H9 (cell line): Measurements from ENCODE around the gene CYP39A1. TPM values are rescaled to one million over a fixed set of nuclear protein-coding genes. Genes with fewer than 3 reads are reported as not detected.

Experiments used
- DNase-seq: peaks from one replicate; pipeline ENCODE4 v3.0.0-alpha.2; 2017
- H2AFZ ChIP-seq: one replicate; pipeline ENCODE4 v1.6.1; 2013; ENCODE audit warnings: mild to moderate bottlenecking, low read length, control low read depth, moderate library complexity
- H2AK5ac ChIP-seq: 2 replicates; pipeline ENCODE4 v1.6.1; 2013; ENCODE audit warnings: low read length, control low read depth, mixed read lengths; ENCODE audit not compliant: insufficient read length
- H2BK120ac ChIP-seq: one replicate; pipeline ENCODE4 v1.6.1; 2013; ENCODE audit warnings: low read depth, mild to moderate bottlenecking, low read length, control low read depth, inconsistent platforms; ENCODE audit not compliant: poor library complexity, severe bottlenecking
- H2BK12ac ChIP-seq: 2 replicates; pipeline ENCODE4 v1.6.1; 2013; ENCODE audit warnings: low read length, control low read depth, mixed read lengths, low read depth; ENCODE audit not compliant: insufficient read length
- H2BK15ac ChIP-seq: 2 replicates; pipeline ENCODE4 v1.6.1; 2013; ENCODE audit warnings: low read depth, low read length, control low read depth
- H2BK20ac ChIP-seq: one replicate; pipeline ENCODE4 v1.6.1; 2013; ENCODE audit warnings: low read depth, mild to moderate bottlenecking, low read length, control low read depth, inconsistent platforms; ENCODE audit not compliant: poor library complexity, severe bottlenecking
- H2BK5ac ChIP-seq: 2 replicates; pipeline ENCODE4 v1.6.1; 2013; ENCODE audit warnings: low read length, control low read depth, mixed read lengths; ENCODE audit not compliant: insufficient read length
- H3K14ac ChIP-seq: 2 replicates; pipeline ENCODE4 v1.6.1; 2013; ENCODE audit warnings: low read length, control low read depth; ENCODE audit not compliant: insufficient read depth
- H3K18ac ChIP-seq: 2 replicates; pipeline ENCODE4 v1.6.1; 2013; ENCODE audit warnings: low read depth, mild to moderate bottlenecking, mixed read lengths, low read length, control low read depth; ENCODE audit not compliant: insufficient read length
- H3K23ac ChIP-seq: 2 replicates; pipeline ENCODE4 v1.6.1; 2013; ENCODE audit warnings: low read length, control low read depth, mixed read lengths, low read depth; ENCODE audit not compliant: insufficient read length
- H3K23me2 ChIP-seq: 2 replicates; pipeline ENCODE4 v1.6.1; 2013; ENCODE audit warnings: low read depth, mild to moderate bottlenecking, mixed read lengths, low read length, control low read depth; ENCODE audit not compliant: insufficient read length, poor library complexity, severe bottlenecking
- H3K27ac ChIP-seq: 2 replicates; pipeline ENCODE4 v1.5.1; 2013; ENCODE audit warnings: low read length, control low read depth, mixed read lengths, low read depth; ENCODE audit not compliant: insufficient read length
- H3K27me3 ChIP-seq: 2 replicates; pipeline ENCODE4 v1.6.1; 2013; ENCODE audit warnings: low read length, control low read depth, inconsistent platforms; ENCODE audit not compliant: insufficient read depth
- H3K4ac ChIP-seq: 2 replicates; pipeline ENCODE4 v1.6.1; 2013; ENCODE audit warnings: low read depth, mild to moderate bottlenecking, control low read depth, inconsistent platforms, low read length, moderate library complexity
- H3K4me1 ChIP-seq: 2 replicates; pipeline ENCODE4 v1.6.1; 2013; ENCODE audit warnings: low read length, control low read depth, inconsistent platforms; ENCODE audit not compliant: insufficient read depth
- H3K4me2 ChIP-seq: 2 replicates; pipeline ENCODE4 v1.6.1; 2013; ENCODE audit warnings: low read length, control low read depth, mixed read lengths; ENCODE audit not compliant: insufficient read length, insufficient read depth
- H3K56ac ChIP-seq: 2 replicates; pipeline ENCODE4 v1.6.1; 2013; ENCODE audit warnings: low read depth, mild to moderate bottlenecking, mixed read lengths, low read length, control low read depth; ENCODE audit not compliant: insufficient read length
- H3K79me1 ChIP-seq: 2 replicates; pipeline ENCODE4 v1.6.1; 2013; ENCODE audit warnings: low read depth, mild to moderate bottlenecking, moderate library complexity, low read length, control low read depth, inconsistent platforms; ENCODE audit not compliant: insufficient read depth, poor library complexity, severe bottlenecking
- H3K79me2 ChIP-seq: 2 replicates; pipeline ENCODE4 v1.6.1; 2013; ENCODE audit warnings: low read length, control low read depth, inconsistent platforms; ENCODE audit not compliant: insufficient read depth
- H3K9ac ChIP-seq: 2 replicates; pipeline ENCODE4 v1.6.1; 2013; ENCODE audit warnings: low read length, control low read depth, mixed read lengths; ENCODE audit not compliant: insufficient read length; ENCODE audit errors: extremely low read depth
- H3K9me3 ChIP-seq: one replicate; pipeline ENCODE4 v1.6.1; 2013; ENCODE audit warnings: low read depth, low read length, inconsistent platforms; ENCODE audit not compliant: control insufficient read depth
- H3T11ph ChIP-seq: one replicate; pipeline ENCODE4 v1.6.1; 2013; ENCODE audit warnings: mild to moderate bottlenecking, low read length, control low read depth, inconsistent platforms
- H4K20me1 ChIP-seq: one replicate; pipeline ENCODE4 v1.6.1; 2013; ENCODE audit not compliant: control insufficient read depth, insufficient read length, insufficient read depth
- H4K5ac ChIP-seq: 2 replicates; pipeline ENCODE4 v1.6.1; 2013; ENCODE audit warnings: low read depth, mild to moderate bottlenecking, mixed read lengths, low read length, control low read depth; ENCODE audit not compliant: insufficient read length
- H4K8ac ChIP-seq: replicated peaks from 2 replicates; pipeline ENCODE4 v1.6.1; 2013; ENCODE audit warnings: low read length, control low read depth, mixed read lengths, low read depth; ENCODE audit not compliant: insufficient read length
- H4K91ac ChIP-seq: 2 replicates; pipeline ENCODE4 v1.6.1; 2013; ENCODE audit warnings: low read depth, mild to moderate bottlenecking, moderate library complexity, mixed read lengths, low read length, control low read depth; ENCODE audit not compliant: insufficient read length
- H3K27ac Mint-ChIP-seq, 3 experiments: 2 replicates in 2 of 3; 3 replicates in 1 of 3; pipeline ENCODE4 v1.8.0; 2020 to 2021; ENCODE audit warnings: mixed read lengths in 3 of 3, mild to moderate bottlenecking in 1 of 3, moderate library complexity in 1 of 3
- H3K27me3 Mint-ChIP-seq: 2 replicates; pipeline ENCODE4 v1.8.0; 2021; ENCODE audit warnings: low read depth, mild to moderate bottlenecking, moderate library complexity, mixed read lengths
- H3K36me3 Mint-ChIP-seq, 3 experiments: 2 replicates in 2 of 3; 3 replicates in 1 of 3; pipeline ENCODE4 v1.8.0; 2020 to 2021; ENCODE audit warnings: low read depth in 3 of 3, mixed read lengths in 3 of 3; ENCODE audit not compliant: insufficient read depth in 1 of 3
- H3K4me1 Mint-ChIP-seq, 2 experiments: 2 replicates each; pipeline ENCODE4 v1.8.0; 2020; ENCODE audit warnings: mixed read lengths in 2 of 2
- H3K4me3 Mint-ChIP-seq, 2 experiments: 2 replicates in 1 of 2; 3 replicates in 1 of 2; pipeline ENCODE4 v1.8.0; 2020 to 2021; ENCODE audit warnings: mild to moderate bottlenecking in 2 of 2, mixed read lengths in 2 of 2, moderate library complexity in 1 of 2
- H3K9me3 Mint-ChIP-seq, 2 experiments: 2 replicates in 1 of 2; 3 replicates in 1 of 2; pipeline ENCODE4 v1.8.0; 2020; ENCODE audit warnings: mild to moderate bottlenecking in 2 of 2, mixed read lengths in 2 of 2, moderate library complexity in 1 of 2
- CTCF ChIP-seq: fragments of 200-600 bp; sonication (generic); conservative IDR thresholded peaks from 3 replicates; pipeline ENCODE4 v1.8.0; 2021; ENCODE audit warnings: antibody characterized with exemption, mild to moderate bottlenecking
- WGBS: extraction: QIAGEN DNeasy Blood & Tissue Kit; methylation state at CpG from one replicate; pipeline ENCODE4 v1.1.7; 2013; ENCODE audit warnings: missing lambda C conversion rate, low lambda C conversion rate, mixed read lengths; ENCODE audit not compliant: insufficient read length; ENCODE audit errors: extremely low coverage; 5-methylcytosine and 5-hydroxymethylcytosine counted together
- total RNA-seq: library from RNA; stranded (reverse); gene quantifications from 2 replicates; pipeline ENCODE4 v1.2.1, GENCODE V29; 2021

Gene CYP39A1
- total RNA-seq, 1 experiment from 2014 or later: 0.50 TPM

- H3K79me2 ChIP-seq: no peaks in the 10 kb centered on the region
- H2AK5ac ChIP-seq: no peak overlapping the region
- H3T11ph ChIP-seq: no peak overlapping the region
- no peak overlapping the region for H2BK120ac ChIP-seq
- no peak overlapping the region for H4K5ac ChIP-seq
- H3K4me1 ChIP-seq: peaks cover 4% of the 10 kb centered on the region; the same call in 1 of the 2 replicates
- no peak overlapping the region for H3K4ac ChIP-seq
- H3K18ac ChIP-seq: no peak overlapping the region
- no peak overlapping the region for H2BK5ac ChIP-seq
- H3K27ac Mint-ChIP-seq: no peak overlapping the region
- H3K9ac ChIP-seq: no peak overlapping the region
- no peak overlapping the region for H2BK15ac ChIP-seq
- no peaks in the 10 kb centered on the region for H4K20me1 ChIP-seq
- no peak overlapping the region for H3K4me3 Mint-ChIP-seq
- no peak overlapping the region for H3K14ac ChIP-seq
- H3K27me3 ChIP-seq: no peaks in the 10 kb centered on the region
- no peaks in the 10 kb centered on the region for H3K23me2 ChIP-seq
- no peak overlapping the region for H2BK20ac ChIP-seq
- H3K79me1 ChIP-seq: no peaks in the 10 kb centered on the region
- H3K27ac ChIP-seq: no peak overlapping the region
- H3K27me3 Mint-ChIP-seq: peaks cover 2% of the 10 kb centered on the region; the same call in 1 of the 2 replicates
- no peaks in the 10 kb centered on the region for H3K9me3 Mint-ChIP-seq
- no peak overlapping the region for H3K56ac ChIP-seq
- no peak overlapping the region for H2AFZ ChIP-seq
- H2BK12ac ChIP-seq: no peak overlapping the region
- no peaks in the 10 kb centered on the region for H3K9me3 ChIP-seq
- H3K23ac ChIP-seq: no peak overlapping the region
- no peak for DNase-seq
- no peak overlapping the region for H4K8ac ChIP-seq
- TF ChIP-seq CTCF: no peak
- H4K91ac ChIP-seq: no peak overlapping the region
- no peak overlapping the region for H3K4me2 ChIP-seq
- H3K4me1 Mint-ChIP-seq: peaks cover 16 to 24% of the 10 kb centered on the region in 2 experiments
- no CpG with 5 or more reads among the region's 3 CpGs for WGBS
- no peaks in the 10 kb centered on the region for H3K36me3 Mint-ChIP-seq
These were observed 123.5 kb downstream of the CYP39A1 start for GRCh38 chr6:46528961-46529750.
